ENCODE measurements around the gene WWTR1.

Gene WWTR1

GRCh38 chr3:149470381-149470780, 187.4 kb downstream of the WWTR1 start:
- no peak for DNase-seq (ENCODE audit: low spot score)

- no peak for DNase-seq (ENCODE audit: low spot score)
Measured at GRCh38 chr3:149468504-149469212, 189.2 kb downstream of the WWTR1 start.
